ENCODE data around the gene RAB23. TPM values are rescaled to one million over a fixed set of nuclear protein-coding genes. Genes with fewer than 3 reads are reported as not detected.

RAB23 gene
- total and polyA plus RNA-seq, 2 donors (not counting 3 experiments of a cell fraction or from before 2014, with no cell fraction given), result 3.4 to 9.4 TPM

DNA sequence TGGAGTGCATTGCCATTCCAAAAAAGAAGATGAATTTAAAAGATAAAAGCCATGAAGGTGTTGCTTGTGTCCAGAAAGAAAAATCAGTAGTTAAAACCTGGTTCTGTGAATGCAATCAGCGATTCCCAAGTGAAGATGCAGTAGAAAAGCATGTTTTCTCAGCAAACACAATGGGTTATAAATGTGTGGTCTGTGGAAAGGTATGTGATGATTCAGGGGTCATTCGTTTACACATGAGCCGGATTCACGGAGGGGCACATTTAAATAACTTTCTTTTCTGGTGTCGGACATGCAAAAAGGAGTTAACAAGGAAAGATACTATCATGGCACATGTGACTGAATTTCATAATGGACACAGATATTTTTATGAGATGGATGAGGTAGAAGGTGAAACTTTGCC lies 74.7 kb downstream of the RAB23 start:
- TF ChIP-seq EZH2 (IDR thresholded peaks at IDR 0.05; ENCODE audit: borderline replicate concordance, low read depth, low read length, severe bottlenecking) (no peak), POLR2AphosphoS5 (IDR thresholded peaks at IDR 0.05; ENCODE audit: insufficient read depth, low read depth, low read length) (no peak), JUN (IDR thresholded peaks at IDR 0.05; ENCODE audit: borderline replicate concordance, insufficient read depth, insufficient read length, low read depth) (no peak), GATA2 (IDR thresholded peaks at IDR 0.05; ENCODE audit: insufficient read depth, insufficient read length, low read depth, low read length) (no peak), POLR2A (IDR thresholded peaks at IDR 0.05; ENCODE audit: low read depth, low read length) (no peak), MYC (IDR thresholded peaks at IDR 0.05; ENCODE audit: low read depth, low read length) (no peak), FOS (IDR thresholded peaks at IDR 0.05; ENCODE audit: borderline replicate concordance, insufficient read depth, low read length) (no peak)
- TF ChIP-seq, protein P1, sequence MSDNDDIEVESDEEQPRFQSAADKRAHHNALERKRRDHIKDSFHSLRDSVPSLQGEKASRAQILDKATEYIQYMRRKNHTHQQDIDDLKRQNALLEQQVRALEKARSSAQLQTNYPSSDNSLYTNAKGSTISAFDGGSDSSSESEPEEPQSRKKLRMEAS (IDR thresholded peaks at IDR 0.05; ENCODE audit: insufficient read depth, insufficient read length), result no peak
- TF ChIP-seq, protein P2, sequence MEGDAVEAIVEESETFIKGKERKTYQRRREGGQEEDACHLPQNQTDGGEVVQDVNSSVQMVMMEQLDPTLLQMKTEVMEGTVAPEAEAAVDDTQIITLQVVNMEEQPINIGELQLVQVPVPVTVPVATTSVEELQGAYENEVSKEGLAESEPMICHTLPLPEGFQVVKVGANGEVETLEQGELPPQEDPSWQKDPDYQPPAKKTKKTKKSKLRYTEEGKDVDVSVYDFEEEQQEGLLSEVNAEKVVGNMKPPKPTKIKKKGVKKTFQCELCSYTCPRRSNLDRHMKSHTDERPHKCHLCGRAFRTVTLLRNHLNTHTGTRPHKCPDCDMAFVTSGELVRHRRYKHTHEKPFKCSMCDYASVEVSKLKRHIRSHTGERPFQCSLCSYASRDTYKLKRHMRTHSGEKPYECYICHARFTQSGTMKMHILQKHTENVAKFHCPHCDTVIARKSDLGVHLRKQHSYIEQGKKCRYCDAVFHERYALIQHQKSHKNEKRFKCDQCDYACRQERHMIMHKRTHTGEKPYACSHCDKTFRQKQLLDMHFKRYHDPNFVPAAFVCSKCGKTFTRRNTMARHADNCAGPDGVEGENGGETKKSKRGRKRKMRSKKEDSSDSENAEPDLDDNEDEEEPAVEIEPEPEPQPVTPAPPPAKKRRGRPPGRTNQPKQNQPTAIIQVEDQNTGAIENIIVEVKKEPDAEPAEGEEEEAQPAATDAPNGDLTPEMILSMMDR (IDR thresholded peaks at IDR 0.05; ENCODE audit: extremely low read depth in 1 of 2, insufficient read depth in 1 of 2, low read depth in 1 of 2, low read length in 2 of 2), result no peak
- no TSS peak for BruUV-seq (replicated peaks)
- H3K9me3 ChIP-seq (replicated peaks; ENCODE audit: control insufficient read depth, insufficient read depth, low read length), result no peaks in the 10 kb centered on the region
- DNase-seq (ENCODE audit: low read depth, low spot score) (no peak), FAIRE-seq (no peak)
- no peak overlapping the region for H3K27ac ChIP-seq (ENCODE audit: insufficient read depth, low read depth, low read length)
- CTCF ChIA-PET, result interaction anchor here (1.8 kb wide), 1 partner anchor 16 kb away, joined by 5 read pairs; no protein-coding TSS in a partner anchor
- no peak overlapping the region for H3K4me2 ChIP-seq (ENCODE audit: insufficient read depth, low read length)
- no peaks in the 10 kb centered on the region for H3K9me1 ChIP-seq (replicated peaks; ENCODE audit: control insufficient read depth, extremely low read depth, insufficient read depth, low read length)
- intact Hi-C loops (cut with micrococcal nuclease) (no loop called here), dilution Hi-C loops (cut with MboI; ENCODE audit: extremely low pct_ligation_motif_present, low sequenced_read_pairs) (no loop called here)
- no peaks in the 10 kb centered on the region for H3K4me1 ChIP-seq (ENCODE audit: control insufficient read depth, extremely low read depth, insufficient read depth, low read length)
- H3K36me3 ChIP-seq (ENCODE audit: control insufficient read depth in 2 of 2, extremely low read depth in 1 of 2, insufficient read depth in 2 of 2, low read length in 2 of 2), result peaks cover 3 to 9% of the 10 kb centered on the region in 2 experiments
- H3K79me2 ChIP-seq (ENCODE audit: control insufficient read depth, insufficient read depth, low read length), result no peaks in the 10 kb centered on the region
- POLR2A ChIA-PET, result no interaction called here
- no peak overlapping the region for H3K9ac ChIP-seq (replicated peaks; ENCODE audit: extremely low read depth, insufficient read depth, low read length)
- H3K27me3 ChIP-seq (ENCODE audit: control insufficient read depth in 2 of 2, insufficient read depth in 2 of 2, low read length in 2 of 2), result no peaks in the 10 kb centered on the region
- H4K20me1 ChIP-seq (replicated peaks; ENCODE audit: control insufficient read depth, extremely low read depth, insufficient read depth, low read length), result no peaks in the 10 kb centered on the region
- H3K4me3 ChIP-seq (replicated peaks in 1 of 3; ENCODE audit: insufficient read depth in 1 of 3, low read depth in 1 of 3, low read length in 3 of 3), result no peak overlapping the region
- no peak overlapping the region for H2AFZ ChIP-seq (ENCODE audit: low read depth, low read length)
